Large intestine (tissue), 3 donors: ENCODE results near the gene PIK3R6. TPM values are rescaled to one million over a fixed set of nuclear protein-coding genes. Genes with fewer than 3 reads are reported as not detected.

Source experiments
- DNase-seq, 2 donors: peaks; one replicate each; pipeline versions ENCODE4 v3.0.0 to v3.0.0-alpha.2; 2013
- H3K27ac ChIP-seq: one replicate; pipeline ENCODE4 v1.5.1; 2013; ENCODE audit warnings: low read length
- H3K27me3 ChIP-seq: 2 replicates; pipeline ENCODE4 v1.6.1; 2013; ENCODE audit warnings: low read length; ENCODE audit not compliant: control insufficient read depth, insufficient read depth
- H3K36me3 ChIP-seq: 2 replicates; pipeline ENCODE4 v1.6.1; 2013; ENCODE audit warnings: low read length; ENCODE audit not compliant: control insufficient read depth, insufficient read depth
- H3K4me1 ChIP-seq: one replicate; pipeline ENCODE4 v1.6.1; 2013; ENCODE audit warnings: low read length; ENCODE audit not compliant: control insufficient read depth, insufficient read depth
- H3K4me3 ChIP-seq: one replicate; pipeline ENCODE4 v1.5.1; 2013; ENCODE audit warnings: low read length
- H3K9me3 ChIP-seq: one replicate; pipeline ENCODE4 v1.6.1; 2013; ENCODE audit warnings: mild to moderate bottlenecking, low read depth, low read length, moderate library complexity; ENCODE audit not compliant: control insufficient read depth
- WGBS: methylation state at CpG from one replicate; pipeline ENCODE4 v1.1.5; 2013; ENCODE audit warnings: low lambda C conversion rate; ENCODE audit not compliant: insufficient coverage; 5-methylcytosine and 5-hydroxymethylcytosine counted together
- polyA plus RNA-seq: library from polyadenylated mRNA; unstranded; fragments of 120-200 nt; gene quantifications from one replicate; pipeline ENCODE4 v1.2.1, GENCODE V29; 2013

The PIK3R6 gene
- polyA plus RNA-seq, 1 donor: 2.4 TPM

DNA sequence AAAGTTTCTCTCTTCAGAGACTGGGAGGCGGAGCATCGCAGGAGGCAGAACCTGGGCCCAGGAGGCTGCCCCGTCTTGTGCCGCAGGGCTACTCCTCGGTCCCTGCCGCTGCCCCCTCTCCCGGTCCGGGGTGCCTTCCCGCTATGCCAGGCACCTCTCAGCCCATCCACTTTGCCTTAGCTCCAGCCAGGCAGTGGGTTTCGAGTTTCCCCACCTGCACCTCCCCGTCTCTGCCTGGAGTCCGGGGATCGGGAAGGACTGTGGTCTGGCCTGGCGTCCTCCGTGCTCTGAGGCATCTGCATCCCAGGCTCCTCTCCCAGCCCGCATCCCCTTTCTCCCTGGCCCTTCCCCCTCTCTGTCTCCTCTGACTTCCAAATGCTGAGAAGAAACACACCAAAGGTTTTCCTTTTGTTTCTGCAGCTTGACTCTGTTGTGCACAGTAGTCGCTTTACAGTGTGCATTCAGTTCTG, 26.8 kb upstream of the PIK3R6 start:
- no peak overlapping the region for H3K27ac ChIP-seq
- H3K36me3 ChIP-seq: no peaks in the 10 kb centered on the region
- no peaks in the 10 kb centered on the region for H3K9me3 ChIP-seq
- peaks cover 32% of the 10 kb centered on the region for H3K27me3 ChIP-seq
- DNase-seq: no peak
- no peak overlapping the region for H3K4me3 ChIP-seq
- H3K4me1 ChIP-seq: no peaks in the 10 kb centered on the region
- WGBS: 33% methylated on average over 1 of the region's 17 CpGs

DNA sequence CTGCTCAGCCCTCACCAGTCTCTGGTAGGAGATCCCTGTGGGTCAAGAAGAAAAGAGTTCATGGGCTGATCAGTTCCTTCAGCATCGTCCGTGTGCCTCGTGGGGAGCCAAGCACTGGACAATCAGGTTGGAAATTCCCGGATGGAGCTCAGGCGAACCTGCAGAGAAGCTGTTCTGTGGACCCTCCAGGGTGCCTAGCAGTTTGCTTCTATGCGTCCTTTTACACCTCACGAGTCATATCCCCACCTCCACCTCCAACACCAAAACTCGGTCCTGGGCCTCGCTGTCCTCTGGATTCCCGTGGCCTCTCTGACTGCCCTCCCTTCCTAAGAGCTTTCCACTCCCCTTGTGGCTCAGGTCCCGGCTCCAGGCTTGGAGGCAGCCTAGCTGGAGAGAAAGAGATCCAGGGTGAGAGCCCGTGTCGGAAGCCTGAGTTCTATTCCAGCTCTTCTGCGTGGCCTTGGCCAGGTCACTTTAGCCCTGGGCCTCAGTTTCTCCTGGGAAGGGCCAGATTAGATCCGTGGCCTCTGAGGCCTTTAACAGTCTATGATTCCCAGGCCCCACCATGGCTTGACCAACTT, 26.2 kb upstream of the PIK3R6 start:
- no peak for DNase-seq
- Histone ChIP-seq H3K27me3 (peaks cover 31% of the 10 kb centered on the region), H3K4me3 (no peak overlapping the region), H3K27ac (no peak overlapping the region), H3K4me1 (no peaks in the 10 kb centered on the region), H3K9me3 (no peaks in the 10 kb centered on the region), H3K36me3 (no peaks in the 10 kb centered on the region)
- WGBS: no CpG with 5 or more reads among the region's 15 CpGs

DNA sequence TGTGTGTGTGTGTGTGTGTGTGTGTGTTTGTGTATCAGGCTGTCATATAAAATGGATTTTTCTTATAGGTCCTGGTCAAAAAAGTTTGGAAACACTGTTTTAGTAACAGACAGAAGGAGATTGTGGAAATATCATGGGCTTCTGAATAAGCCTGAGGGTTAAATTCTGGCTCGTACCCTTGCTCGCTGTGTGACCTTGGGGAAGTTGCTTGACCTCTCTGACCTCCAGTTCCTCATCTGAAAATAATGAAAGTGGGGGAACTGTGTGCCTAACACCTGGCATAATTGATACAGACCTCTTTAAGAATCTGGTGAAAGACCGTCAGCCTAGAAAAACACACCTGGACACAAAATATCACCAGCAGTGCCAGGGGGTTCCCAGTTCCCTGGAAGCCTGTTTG, 25.6 kb upstream of the PIK3R6 start:
- Histone ChIP-seq H3K4me1 (no peaks in the 10 kb centered on the region), H3K4me3 (no peak overlapping the region), H3K27ac (no peak overlapping the region), H3K27me3 (peaks cover 29% of the 10 kb centered on the region), H3K9me3 (no peaks in the 10 kb centered on the region), H3K36me3 (no peaks in the 10 kb centered on the region)
- no CpG with 5 or more reads among the region's 3 CpGs for WGBS
- no peak for DNase-seq

- Histone ChIP-seq H3K36me3 (no peaks in the 10 kb centered on the region), H3K27me3 (peaks cover 22% of the 10 kb centered on the region), H3K27ac (no peak overlapping the region), H3K4me3 (no peak overlapping the region), H3K9me3 (no peaks in the 10 kb centered on the region), H3K4me1 (no peaks in the 10 kb centered on the region)
- no peak for DNase-seq
- WGBS: no CpG with 5 or more reads among the region's 6 CpGs
These were observed 24.8 kb upstream of the PIK3R6 start for GRCh38 chr17:8892338-8892690.

- no CpG with 5 or more reads among the region's 12 CpGs for WGBS
- Histone ChIP-seq H3K36me3 (no peaks in the 10 kb centered on the region), H3K27me3 (peaks cover 10% of the 10 kb centered on the region), H3K4me1 (no peaks in the 10 kb centered on the region), H3K9me3 (no peaks in the 10 kb centered on the region), H3K4me3 (no peak overlapping the region), H3K27ac (no peak overlapping the region)
- no peak for DNase-seq
These were observed 23.2 kb upstream of the PIK3R6 start for GRCh38 chr17:8890671-8891070.

- no peaks in the 10 kb centered on the region for H3K9me3 ChIP-seq
- H3K4me3 ChIP-seq: no peak overlapping the region
These were observed 22.2 kb upstream of the PIK3R6 start for GRCh38 chr17:8889458-8890210.

GRCh38 chr17:8888704-8889302, 21.3 kb upstream of the PIK3R6 start:
- WGBS: no CpG with 5 or more reads among the region's 8 CpGs
- no peak overlapping the region for H3K27ac ChIP-seq
- no peaks in the 10 kb centered on the region for H3K4me1 ChIP-seq
- H3K9me3 ChIP-seq: no peaks in the 10 kb centered on the region
- DNase-seq: no peak
- H3K36me3 ChIP-seq: no peaks in the 10 kb centered on the region
- H3K27me3 ChIP-seq: peaks cover 2% of the 10 kb centered on the region
- H3K4me3 ChIP-seq: no peak overlapping the region

More at GRCh38 chr17:8889458-8890210, 22.2 kb upstream of the PIK3R6 start:
- no CpG with 5 or more reads among the region's 14 CpGs for WGBS
- no peaks in the 10 kb centered on the region for H3K36me3 ChIP-seq
- DNase-seq: no peak
- peaks cover 8% of the 10 kb centered on the region for H3K27me3 ChIP-seq
- H3K27ac ChIP-seq: no peak overlapping the region
- no peaks in the 10 kb centered on the region for H3K4me1 ChIP-seq

- DNase-seq: peak in 1 of 2 donors; percentile 22
These were observed 20.6 kb upstream of the PIK3R6 start for GRCh38 chr17:8887834-8888703.

GRCh38 chr17:8887301-8887700, 19.8 kb upstream of the PIK3R6 start:
- H3K9me3 ChIP-seq: no peaks in the 10 kb centered on the region
- no peaks in the 10 kb centered on the region for H3K4me1 ChIP-seq
- no peak overlapping the region for H3K27ac ChIP-seq
- H3K36me3 ChIP-seq: no peaks in the 10 kb centered on the region
- WGBS: no CpG with 5 or more reads among the region's 11 CpGs
- no peaks in the 10 kb centered on the region for H3K27me3 ChIP-seq
- DNase-seq: no peak
- no peak overlapping the region for H3K4me3 ChIP-seq

More at GRCh38 chr17:8887834-8888703, 20.6 kb upstream of the PIK3R6 start:
- H3K4me3 ChIP-seq: no peak overlapping the region
- no CpG with 5 or more reads among the region's 39 CpGs for WGBS
- no peaks in the 10 kb centered on the region for H3K4me1 ChIP-seq
- no peak overlapping the region for H3K27ac ChIP-seq
- no peaks in the 10 kb centered on the region for H3K36me3 ChIP-seq
- no peaks in the 10 kb centered on the region for H3K9me3 ChIP-seq
- no peaks in the 10 kb centered on the region for H3K27me3 ChIP-seq
